ENCODE data around the gene PABPN1L.

Gene PABPN1L

GRCh38 chr16:88866151-88866920, at the start of gene PABPN1L:
Gene PABPN1L (minus strand): TSS chr16:88866660. CDS start chr16:88866606, 54 bp downstream.
- no peak for DNase-seq

DNA sequence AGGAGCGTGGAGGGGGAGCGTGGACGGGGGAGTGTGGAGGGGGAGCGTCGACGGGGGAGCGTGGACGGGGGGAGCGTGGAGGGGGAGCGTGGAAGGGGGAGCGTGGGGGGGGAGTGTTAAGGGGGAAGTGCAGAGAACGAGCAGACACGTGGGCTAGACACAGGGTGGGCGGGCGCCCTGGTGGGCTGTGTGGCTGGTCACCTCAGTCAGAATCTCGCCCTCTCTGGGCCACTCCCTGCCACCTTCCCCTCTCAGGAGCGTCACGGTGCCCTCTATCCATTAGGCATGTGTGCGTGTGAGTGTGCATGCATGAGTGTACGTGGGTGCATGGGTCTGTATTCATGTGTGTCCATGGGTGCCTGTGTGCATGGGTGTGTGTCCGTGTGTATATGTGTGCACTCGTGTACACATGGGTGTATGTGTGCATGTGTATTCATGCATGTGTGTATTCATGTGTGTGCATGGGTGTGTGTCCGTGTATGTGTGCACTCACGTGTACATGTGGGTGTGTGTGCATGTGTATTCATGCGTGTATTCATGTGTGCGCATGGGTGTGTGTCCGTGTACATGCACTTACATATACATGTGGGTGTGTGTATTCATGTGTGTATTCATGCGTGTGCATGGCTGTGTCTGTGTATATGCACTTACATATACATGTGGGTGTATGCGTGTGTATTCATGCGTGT, 49.3 kb upstream of the PABPN1L start:
- no peak for DNase-seq

- DNase-seq: no peak
Measured at GRCh38 chr16:88914750-88915368, 48.4 kb upstream of the PABPN1L start.

GRCh38 chr16:88913870-88914269, 47.4 kb upstream of the PABPN1L start:
- no peak for DNase-seq

- DNase-seq: no peak
Measured at GRCh38 chr16:88913001-88913612, 46.6 kb upstream of the PABPN1L start.

DNA sequence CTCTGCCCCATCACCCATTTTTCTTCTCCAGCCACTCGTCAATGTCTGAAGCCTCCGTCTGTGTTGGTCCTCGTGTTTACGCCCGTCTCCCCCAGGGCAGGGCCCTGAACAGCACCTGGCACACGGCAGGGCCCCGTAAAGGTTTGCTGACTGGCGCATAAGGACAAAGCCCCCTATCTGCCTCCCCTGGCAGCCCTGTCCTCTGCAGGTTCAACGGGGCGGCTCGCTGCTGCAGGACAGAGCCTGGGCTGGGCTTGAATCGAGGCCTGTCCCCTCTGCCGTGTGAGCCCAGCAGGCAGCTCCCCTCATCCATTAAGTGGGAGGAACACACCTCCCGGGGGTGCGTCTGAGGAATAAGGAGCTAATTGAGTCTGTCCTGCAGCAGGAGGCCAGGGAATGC, 46.1 kb upstream of the PABPN1L start:
- no peak for DNase-seq

- no peak for DNase-seq
Measured at GRCh38 chr16:88911946-88912310, 45.5 kb upstream of the PABPN1L start.

DNA sequence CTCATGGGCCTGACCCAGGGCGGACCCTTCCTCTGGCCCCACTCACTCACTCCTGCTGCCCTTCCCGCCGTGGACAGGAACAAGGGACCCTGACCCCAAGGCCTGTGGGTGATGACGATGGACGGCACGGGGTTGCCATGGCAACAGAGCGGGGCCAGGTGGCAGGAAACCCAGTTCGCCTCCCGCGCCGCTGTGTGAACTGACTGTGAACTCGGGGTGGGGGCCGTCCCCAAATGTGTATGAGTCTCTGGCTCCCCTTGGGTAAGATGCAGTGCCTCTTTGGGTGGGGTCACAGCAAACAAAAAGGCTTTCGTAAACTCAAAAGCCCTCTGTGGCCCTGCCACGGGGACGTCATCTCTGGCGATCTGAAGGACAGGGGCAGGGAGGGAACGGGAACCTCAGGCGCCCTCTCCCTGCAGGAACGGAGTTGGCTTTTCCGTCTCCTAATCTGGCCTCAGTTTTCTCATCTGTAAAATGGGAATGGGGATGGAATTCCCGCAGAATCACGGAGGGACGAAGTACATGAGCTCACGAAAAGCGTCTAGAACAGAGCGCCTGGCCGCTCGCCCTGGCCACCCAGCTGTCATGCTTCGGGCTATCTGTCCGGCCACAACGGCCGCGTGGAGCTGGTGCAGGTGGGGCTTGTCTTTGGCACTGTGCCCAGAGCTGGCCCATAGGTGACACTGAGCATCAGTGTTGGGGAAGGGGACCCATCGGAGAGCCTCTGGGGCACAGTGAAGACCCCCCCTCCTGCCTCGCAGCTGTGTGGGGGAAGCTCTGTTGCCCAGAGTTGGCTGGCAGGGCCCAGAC, 44.9 kb upstream of the PABPN1L start:
- DNase-seq: no peak

DNA sequence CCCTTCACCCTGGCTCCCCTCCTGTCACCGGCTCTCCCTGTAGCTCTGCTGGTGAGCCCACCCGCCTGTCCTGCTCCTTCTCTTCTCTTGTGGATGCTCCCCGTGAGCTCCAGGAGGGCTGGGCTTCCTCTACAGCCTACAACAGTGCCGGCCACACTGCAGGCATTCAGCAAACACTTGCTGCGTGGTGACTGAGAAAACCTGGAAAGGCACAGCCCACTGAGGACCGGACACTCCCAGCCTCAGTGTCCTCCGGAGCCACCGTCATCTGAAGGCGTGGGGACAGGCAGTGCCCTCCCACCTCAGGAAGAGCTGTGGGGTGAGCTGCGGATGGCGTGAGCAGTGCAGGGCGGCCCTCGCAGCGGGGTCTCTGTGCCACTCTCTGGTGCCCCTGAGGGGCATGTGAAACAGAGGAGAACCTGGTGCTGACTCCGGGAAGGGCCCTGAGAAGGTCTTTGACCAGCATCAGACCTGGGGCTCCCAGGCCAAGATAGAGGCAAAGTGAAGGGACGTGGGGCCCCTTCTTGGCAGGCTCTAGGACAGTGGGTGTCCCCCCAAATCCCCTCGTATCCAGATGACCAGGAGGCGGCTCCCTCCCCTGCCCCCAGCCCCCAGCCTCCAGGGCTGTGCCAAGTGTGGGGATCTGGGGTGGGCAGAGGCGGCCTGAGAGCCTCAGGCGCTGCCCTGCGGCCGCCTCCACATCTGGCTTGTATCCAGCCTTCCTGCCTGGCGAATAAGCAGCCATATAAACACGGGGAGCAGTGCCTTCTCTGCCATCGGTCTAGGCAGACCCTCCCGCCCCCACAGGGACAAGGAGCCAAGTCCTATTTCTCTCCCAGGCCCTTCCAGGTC, 44.0 kb upstream of the PABPN1L start:
- no peak for DNase-seq

DNA sequence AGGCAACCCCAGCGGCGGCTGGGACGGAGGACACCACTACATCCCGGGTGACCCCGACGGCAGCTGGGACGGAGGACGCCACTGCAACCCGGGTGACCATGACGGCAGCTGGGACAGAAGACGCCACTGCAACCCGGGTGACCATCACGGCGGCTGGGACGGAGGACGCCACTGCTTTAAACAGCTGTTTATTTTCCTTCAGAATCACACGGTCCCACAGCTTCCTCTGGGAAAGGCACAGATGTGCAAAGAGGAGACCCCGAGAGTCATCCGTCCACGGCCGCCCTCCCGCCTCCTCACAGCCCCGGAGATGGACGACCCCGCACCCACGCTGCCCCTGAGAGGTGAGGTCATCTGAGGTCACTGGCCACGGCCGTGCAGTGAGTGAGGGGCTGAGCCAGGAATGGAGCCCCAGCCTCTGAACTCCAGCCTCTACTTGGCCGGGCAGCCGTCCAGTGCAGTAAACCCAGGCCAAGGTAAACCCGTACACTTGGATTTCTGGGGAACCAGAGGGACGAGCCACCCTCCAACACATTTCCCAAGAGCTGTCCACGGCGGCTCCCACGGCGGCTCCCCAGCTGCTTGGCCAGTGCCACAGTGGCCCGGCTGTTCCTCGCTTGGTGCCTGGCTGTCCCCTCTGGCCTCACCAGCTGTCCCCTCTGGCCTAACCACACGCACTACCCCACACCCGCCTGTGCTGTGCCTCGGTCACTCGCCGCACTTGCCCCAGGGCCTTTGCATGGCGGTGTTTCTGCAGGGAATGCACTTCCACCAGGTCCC, 43.2 kb upstream of the PABPN1L start:
- DNase-seq: no peak

DNA sequence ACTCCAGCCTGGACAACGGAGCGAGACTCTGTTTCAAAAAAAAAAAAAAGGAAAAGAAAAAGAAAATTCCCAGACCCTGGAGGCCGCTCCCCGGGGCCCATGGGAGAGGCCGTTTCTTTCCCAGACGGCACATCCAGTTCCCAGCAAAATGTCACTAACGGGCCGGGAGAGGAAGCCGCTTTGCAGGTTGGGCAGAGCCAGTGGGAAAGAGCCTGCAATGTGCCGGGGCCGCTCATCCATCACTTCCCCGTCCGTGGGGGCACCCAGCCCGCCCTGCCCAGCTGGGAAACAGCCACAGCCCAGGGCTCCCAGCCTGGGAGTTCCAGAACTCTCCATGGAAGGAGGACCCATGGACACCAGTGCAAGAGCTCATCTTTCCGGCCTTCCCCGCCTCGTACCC, 41.8 kb upstream of the PABPN1L start:
- no peak for DNase-seq

DNA sequence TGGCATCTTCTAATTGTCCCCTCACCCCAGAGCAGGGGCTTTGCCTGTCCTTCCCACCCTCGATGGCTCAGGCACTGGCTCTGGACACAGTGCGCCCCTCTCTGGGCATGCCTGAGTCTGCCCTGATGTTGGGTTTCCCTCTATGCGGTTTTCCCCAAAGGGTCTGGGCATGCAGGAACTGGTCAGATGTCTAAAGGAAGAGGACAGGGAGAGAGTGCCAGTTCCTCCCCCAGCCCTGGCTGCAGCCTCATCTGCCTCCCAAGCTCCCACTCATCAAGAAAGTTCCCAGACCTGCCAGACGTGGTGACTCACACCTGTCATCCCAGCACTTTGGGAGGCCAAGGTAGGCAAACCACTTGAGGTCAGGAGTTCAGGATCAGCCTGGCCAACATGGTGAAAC, 41.3 kb upstream of the PABPN1L start:
- no peak for DNase-seq

- DNase-seq: no peak
Measured at GRCh38 chr16:88906535-88907105, 40.2 kb upstream of the PABPN1L start.

DNA sequence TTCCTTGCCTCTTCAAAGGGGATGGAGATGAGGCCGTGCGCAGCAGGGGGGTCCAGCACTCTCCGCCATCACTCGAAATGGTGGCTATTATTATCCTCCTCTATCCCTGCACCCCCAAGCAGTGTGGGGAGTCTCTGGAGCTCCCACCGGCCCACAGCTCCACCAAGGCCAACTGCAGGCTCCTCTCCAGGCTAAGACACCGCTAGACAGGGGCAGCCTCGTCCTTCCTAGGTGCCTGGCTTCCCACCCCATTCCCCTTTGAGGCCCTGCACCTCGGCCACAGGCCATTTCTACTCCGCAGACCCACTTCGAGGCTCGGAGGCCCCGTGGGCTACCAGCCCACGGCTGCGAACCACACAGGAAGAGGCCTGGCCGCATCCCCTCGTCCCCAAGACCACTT, 39.6 kb upstream of the PABPN1L start:
- DNase-seq: no peak

- DNase-seq: peak; percentile 64
Measured at GRCh38 chr16:88905563-88905962, 39.1 kb upstream of the PABPN1L start.

- no peak for DNase-seq
Measured at GRCh38 chr16:88904676-88905365, 38.4 kb upstream of the PABPN1L start.

GRCh38 chr16:88903267-88903666, 36.8 kb upstream of the PABPN1L start:
- DNase-seq: no peak

DNA sequence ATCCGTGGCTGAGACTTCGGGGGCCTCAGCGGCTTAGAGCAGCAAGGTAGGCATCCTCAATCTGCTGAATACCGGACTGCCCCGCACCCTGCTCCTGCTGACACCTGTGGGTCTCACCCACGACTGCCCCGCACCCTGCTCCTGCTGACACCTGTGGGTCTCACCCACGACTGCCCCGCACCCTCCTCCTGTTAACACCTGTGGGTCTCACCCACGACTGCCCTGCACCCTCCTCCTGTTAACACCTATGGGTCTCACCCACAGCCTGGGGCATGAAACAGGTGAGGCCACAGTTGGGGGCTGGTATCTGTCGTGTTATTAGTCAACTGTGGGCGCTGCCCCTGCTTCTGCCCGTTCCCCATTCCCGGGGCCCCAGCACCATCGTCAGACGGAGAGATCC, 36.3 kb upstream of the PABPN1L start:
- no peak for DNase-seq

DNA sequence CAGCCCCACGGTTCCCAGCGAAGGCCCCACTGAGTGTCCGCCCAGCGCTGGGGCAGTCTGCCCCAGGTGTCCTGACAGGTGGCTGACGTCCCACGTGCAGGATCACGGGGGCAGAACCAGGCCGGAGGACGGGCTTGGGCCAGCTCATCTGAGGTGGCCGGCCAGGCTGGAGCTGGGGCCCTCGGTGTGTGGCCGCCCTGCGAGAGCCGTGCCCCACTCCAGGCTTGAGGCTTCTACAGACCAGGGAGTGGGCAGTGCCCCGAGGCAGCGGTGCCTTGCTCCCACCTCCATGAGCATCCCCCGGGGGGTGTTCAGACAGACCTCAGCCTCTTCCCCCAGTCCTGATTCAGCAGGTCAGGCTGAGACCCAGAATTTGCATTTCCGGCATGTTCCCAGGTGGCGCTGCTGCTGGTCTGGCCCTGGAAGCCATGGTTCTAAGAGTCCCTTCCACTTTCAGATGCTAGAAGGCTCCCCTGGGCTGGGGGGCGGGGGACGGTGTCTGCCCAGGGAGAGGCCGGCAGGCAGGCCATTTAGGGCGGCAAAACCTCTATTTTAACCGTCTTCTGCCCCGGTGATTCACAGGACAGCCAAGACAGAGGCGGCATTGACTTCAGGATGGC, 35.4 kb upstream of the PABPN1L start:
- no peak for DNase-seq

DNA sequence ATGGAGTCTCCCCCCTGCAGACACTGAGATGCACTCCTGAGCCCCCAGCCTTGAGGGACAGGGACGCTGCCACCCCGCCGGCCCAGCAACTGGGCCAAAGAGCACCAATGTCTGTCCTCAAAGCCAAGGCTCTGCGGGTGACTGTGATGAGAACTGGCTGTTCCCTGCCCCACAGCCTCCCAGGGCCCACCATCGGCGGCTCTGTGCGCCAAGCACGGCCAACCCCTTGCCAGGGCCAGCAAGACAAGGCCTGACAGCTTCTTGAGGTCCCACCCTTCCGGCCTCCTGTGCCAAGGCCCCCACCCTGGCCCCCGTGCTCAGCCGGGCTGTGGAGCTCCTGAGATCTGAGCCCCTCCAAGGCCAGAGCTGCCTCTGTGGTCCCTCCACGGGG, 34.2 kb upstream of the PABPN1L start:
- no peak for DNase-seq
